Breast epithelium (tissue), 3 donors: ENCODE results near the gene PLIN1.

Experiments used
- CTCF ChIP-seq, 3 donors: fragments of 450-650 bp; IDR thresholded peaks; one replicate each; pipeline ENCODE4 v1.5.1; 2016 to 2017; ENCODE audit warnings: antibody characterized with exemption in 3 of 3, mild to moderate bottlenecking in 3 of 3, moderate library complexity in 3 of 3
- POLR2AphosphoS5 ChIP-seq, 3 donors: sonication (generic); formaldehyde crosslinking; IDR thresholded peaks; one replicate each; pipeline ENCODE4 v1.6.1; 2017; ENCODE audit warnings: antibody characterized with exemption in 3 of 3

- no peak for TF ChIP-seq CTCF (IDR thresholded peaks at IDR 0.05)
- TF ChIP-seq POLR2AphosphoS5 (IDR thresholded peaks at IDR 0.05) = no peak
Measured at GRCh38 chr15:89645680-89646079, 33.5 kb downstream of the PLIN1 start.
